CD4-positive, alpha-beta memory T cell (primary cell): ENCODE data around the gene PPP1R12C. TPM values are rescaled to one million over a fixed set of nuclear protein-coding genes. Genes with fewer than 3 reads are reported as not detected.
A peak's percentile ranks its signal among the peaks of the same experiment; 100 is the strongest.
"Not testable (repeated sequence)": the region's sequence is repeated elsewhere in the genome, so short reads cannot be mapped to it uniquely, and the experiment has no call there.

Source experiments
- CTCF ChIA-PET: fragments of 350-600 bp; sonication (Branson Sonifier 250); formaldehyde crosslinking; loops from one replicate; lab custom pipeline; 2021; ENCODE audit warnings: inconsistent platforms; ENCODE audit not compliant: partially characterized antibody; lab: Charles Lee
- POLR2A ChIA-PET: fragments of 350-600 bp; sonication (Branson Sonifier 250); formaldehyde crosslinking; loops from one replicate; lab custom pipeline; 2021; ENCODE audit not compliant: partially characterized antibody; lab: Charles Lee
- DNase-seq, 5 donors: peaks; one replicate each; pipeline versions ENCODE4 v3.0.0 to v3.0.0-alpha.2; 2020 to 2022; ENCODE audit warnings: mixed read lengths in 1 of 5
- H3K27ac ChIP-seq: one replicate; pipeline ENCODE4 v1.7.0; 2013; ENCODE audit warnings: low read depth, low read length
- H3K27me3 ChIP-seq: 2 replicates; pipeline ENCODE4 v1.7.0; 2013; ENCODE audit warnings: mild to moderate bottlenecking, low read length, moderate library complexity; ENCODE audit not compliant: insufficient read depth
- H3K36me3 ChIP-seq: 2 replicates; pipeline ENCODE4 v1.7.0; 2013; ENCODE audit warnings: mild to moderate bottlenecking, low read length, moderate library complexity; ENCODE audit not compliant: insufficient read depth
- H3K4me1 ChIP-seq: 2 replicates; pipeline ENCODE4 v1.7.0; 2013; ENCODE audit warnings: mild to moderate bottlenecking, low read length, moderate library complexity; ENCODE audit not compliant: insufficient read depth
- H3K4me3 ChIP-seq, 2 donors: one replicate each; pipeline ENCODE4 v1.7.0; 2013; ENCODE audit warnings: low read length in 2 of 2, mild to moderate bottlenecking in 1 of 2
- H3K9me3 ChIP-seq, 2 donors: one replicate each; pipeline ENCODE4 v1.7.0; 2013; ENCODE audit warnings: low read length in 2 of 2, control low read depth in 1 of 2; ENCODE audit not compliant: control insufficient read depth in 1 of 2
- H3K27ac Mint-ChIP-seq, 7 donors: one replicate each; pipeline ENCODE4 v1.8.0; 2020 to 2021; ENCODE audit warnings: mixed read lengths in 7 of 7, mild to moderate bottlenecking in 6 of 7, inconsistent platforms in 3 of 7, moderate library complexity in 3 of 7
- H3K27me3 Mint-ChIP-seq, 2 donors: one replicate each; pipeline ENCODE4 v1.8.0; 2020 to 2021; ENCODE audit warnings: mixed read lengths in 2 of 2
- H3K36me3 Mint-ChIP-seq, 2 donors: one replicate each; pipeline ENCODE4 v1.8.0; 2020 to 2021; ENCODE audit warnings: mixed read lengths in 2 of 2, inconsistent platforms in 1 of 2, mild to moderate bottlenecking in 1 of 2
- H3K4me1 Mint-ChIP-seq, 4 donors: one replicate each; pipeline ENCODE4 v1.8.0; 2020 to 2021; ENCODE audit warnings: mixed read lengths in 4 of 4, mild to moderate bottlenecking in 1 of 4
- H3K4me3 Mint-ChIP-seq, 8 donors: one replicate each; pipeline ENCODE4 v1.8.0; 2020 to 2021; ENCODE audit warnings: mixed read lengths in 8 of 8, mild to moderate bottlenecking in 7 of 8, moderate library complexity in 6 of 8, inconsistent platforms in 3 of 8
- H3K9me3 Mint-ChIP-seq, 8 donors: one replicate each; pipeline ENCODE4 v1.8.0; 2020 to 2021; ENCODE audit warnings: mixed read lengths in 8 of 8, mild to moderate bottlenecking in 5 of 8, inconsistent platforms in 3 of 8, moderate library complexity in 1 of 8
- intact Hi-C: fragments of 100-400 bp; cut with micrococcal nuclease; formaldehyde crosslinking; loops from one replicate; pipeline ENCODE4 v1.15.1; 2023
- polyA plus RNA-seq, 2 donors: library from polyadenylated mRNA; unstranded; fragments of 300-500 nt; fragmentation: Illumina TruSeq; gene quantifications; one replicate each; pipeline ENCODE4 v1.2.3, GENCODE V29; 2021
- total RNA-seq, 2 experiments: library from RNA; stranded (reverse); gene quantifications; one replicate each; pipeline ENCODE4 v1.2.3, GENCODE V29; 2021

Gene PPP1R12C
- total and polyA plus RNA-seq, 4 experiments from 2014 or later = 1.4 to 165 (median 87.1) TPM

DNA sequence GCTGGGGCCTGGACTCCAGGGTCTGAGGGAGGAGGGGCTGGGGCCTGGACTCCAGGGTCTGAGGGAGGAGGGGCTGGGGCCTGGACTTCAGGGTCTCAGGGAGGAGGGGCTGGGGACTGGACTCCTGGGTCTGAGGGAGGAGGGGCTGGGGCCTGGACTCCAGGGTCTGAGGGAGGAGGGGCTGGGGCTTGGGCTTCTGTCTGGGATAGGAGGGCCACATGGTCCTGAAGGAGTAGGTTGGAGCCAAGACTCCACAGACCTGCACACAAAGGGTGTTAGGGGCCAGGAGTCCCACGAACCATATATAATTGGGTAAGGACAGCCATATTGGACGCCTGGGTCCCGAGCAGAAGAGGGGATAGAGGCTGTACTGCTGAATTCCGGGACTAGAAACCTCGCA lies 38.3 kb upstream of the PPP1R12C start:
- CTCF ChIA-PET, H3K4me3 ChIP-seq, intact Hi-C loops, H3K27ac ChIP-seq, H3K9me3 ChIP-seq, H3K36me3 Mint-ChIP-seq, H3K36me3 ChIP-seq, DNase-seq, H3K27me3 ChIP-seq, POLR2A ChIA-PET, H3K27ac Mint-ChIP-seq: not testable (repeated sequence)
- H3K9me3 Mint-ChIP-seq = peaks cover 0 to 11% (median 6%) of the 10 kb centered on the region in 8 donors
- peaks cover 13 to 35% (median 27%) of the 10 kb centered on the region in 4 donors for H3K4me1 Mint-ChIP-seq
- peaks cover 13% of the 10 kb centered on the region for H3K4me1 ChIP-seq
- H3K4me3 Mint-ChIP-seq = peak overlapping the region in 2 of 8 donors; percentile 31 to 59
- peaks cover 12 to 24% of the 10 kb centered on the region in 2 donors for H3K27me3 Mint-ChIP-seq

DNA sequence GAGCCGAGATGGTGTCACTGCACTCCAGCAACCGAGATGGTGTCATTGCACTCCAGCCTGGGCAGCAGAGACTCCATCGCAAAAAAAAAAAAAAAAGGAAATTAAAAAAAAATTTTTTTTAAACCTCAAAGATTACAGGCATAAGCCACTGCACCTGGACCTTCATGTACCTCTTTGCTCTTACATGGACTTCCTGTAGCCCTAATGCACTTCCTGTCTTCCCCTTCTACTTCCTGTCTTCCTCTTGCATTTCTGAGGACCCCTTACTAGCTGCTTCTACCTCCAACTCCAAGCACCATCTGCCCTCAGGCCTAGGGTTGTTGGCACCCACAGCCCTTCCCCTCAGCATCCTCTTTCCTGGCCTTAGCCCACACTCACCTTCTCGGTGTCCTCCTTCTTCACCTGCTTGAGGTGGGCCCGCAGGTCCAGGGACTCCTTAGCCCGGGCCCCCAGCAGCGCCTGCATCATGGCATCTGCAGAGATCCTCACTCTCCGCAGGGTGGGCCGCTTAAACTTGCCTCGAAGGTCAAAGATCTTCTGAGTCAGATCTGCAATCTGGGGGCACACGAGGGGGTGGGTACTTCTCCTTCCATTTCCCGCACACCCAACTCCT lies 36.3 kb upstream of the PPP1R12C start:
- H3K4me1 ChIP-seq = peaks cover 13% of the 10 kb centered on the region
- Mint-ChIP-seq H3K36me3 (no peaks in the 10 kb centered on the region), H3K9me3 (peaks cover 0 to 11% (median 5%) of the 10 kb centered on the region in 8 donors), H3K27ac (peak overlapping the region in 2 of 7 donors; percentile 42 to 74), H3K4me3 (peak overlapping the region in 5 of 8 donors; percentile 17 to 59 (median 46)), H3K27me3 (peaks cover 11 to 24% of the 10 kb centered on the region in 2 donors), H3K4me1 (peaks cover 16 to 35% (median 23%) of the 10 kb centered on the region in 4 donors)
- peaks cover 6% of the 10 kb centered on the region for H3K27me3 ChIP-seq
- no peaks in the 10 kb centered on the region for H3K36me3 ChIP-seq
- POLR2A ChIA-PET = no interaction called here
- CTCF ChIA-PET = interaction anchor here (0.6 to 1.2 kb wide), 3 partner anchors 13 to 471 kb away, joined by 3 read pairs; partner anchors contain the start of gene ZNF784
- H3K27ac ChIP-seq = no peak overlapping the region
- H3K9me3 ChIP-seq = peaks cover 0 to 5% of the 10 kb centered on the region in 2 donors
- DNase-seq = no peak
- intact Hi-C loops = no loop called here
- no peak overlapping the region for H3K4me3 ChIP-seq

DNA sequence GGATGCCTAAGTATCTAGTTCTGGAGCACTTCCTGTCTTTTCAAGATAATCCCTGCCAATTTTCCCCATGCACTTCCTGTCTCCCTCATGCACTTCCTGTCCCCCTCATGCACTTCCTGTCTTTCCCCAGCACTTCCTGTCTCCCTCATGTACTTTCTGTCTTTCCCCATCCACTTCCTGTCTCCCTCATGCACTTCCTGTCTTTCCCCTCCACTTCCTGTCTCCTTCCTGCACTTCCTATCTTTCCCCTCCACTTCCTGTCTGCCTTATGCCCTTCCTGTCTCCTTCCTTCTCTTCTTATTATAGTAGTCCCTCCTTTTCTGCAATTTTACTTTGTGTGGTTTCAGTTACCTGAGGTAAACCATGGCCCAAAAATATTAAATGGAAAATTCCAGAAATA lies 34.6 kb upstream of the PPP1R12C start:
- Mint-ChIP-seq H3K9me3 (peaks cover 0 to 11% (median 5%) of the 10 kb centered on the region in 8 donors), H3K27ac (peak overlapping the region; percentile 51 to 90 (median 79)), H3K4me3 (peak overlapping the region in 2 of 8 donors; percentile 29 to 45), H3K27me3 (peaks cover 13 to 22% of the 10 kb centered on the region in 2 donors), H3K36me3 (no peaks in the 10 kb centered on the region), H3K4me1 (peaks cover 16 to 35% (median 23%) of the 10 kb centered on the region in 4 donors)
- Histone ChIP-seq H3K9me3 (peaks cover 0 to 5% of the 10 kb centered on the region in 2 donors), H3K27me3 (peaks cover 6% of the 10 kb centered on the region), H3K4me1 (peaks cover 13% of the 10 kb centered on the region), H3K4me3 (no peak overlapping the region), H3K36me3 (no peaks in the 10 kb centered on the region), H3K27ac (no peak overlapping the region)
- CTCF ChIA-PET = interaction anchor here (2.8 kb wide), 1 partner anchor 11 kb away, joined by 13 read pairs; no protein-coding TSS in a partner anchor
- POLR2A ChIA-PET = no interaction called here
- intact Hi-C loops = no loop called here
- no peak for DNase-seq

DNA sequence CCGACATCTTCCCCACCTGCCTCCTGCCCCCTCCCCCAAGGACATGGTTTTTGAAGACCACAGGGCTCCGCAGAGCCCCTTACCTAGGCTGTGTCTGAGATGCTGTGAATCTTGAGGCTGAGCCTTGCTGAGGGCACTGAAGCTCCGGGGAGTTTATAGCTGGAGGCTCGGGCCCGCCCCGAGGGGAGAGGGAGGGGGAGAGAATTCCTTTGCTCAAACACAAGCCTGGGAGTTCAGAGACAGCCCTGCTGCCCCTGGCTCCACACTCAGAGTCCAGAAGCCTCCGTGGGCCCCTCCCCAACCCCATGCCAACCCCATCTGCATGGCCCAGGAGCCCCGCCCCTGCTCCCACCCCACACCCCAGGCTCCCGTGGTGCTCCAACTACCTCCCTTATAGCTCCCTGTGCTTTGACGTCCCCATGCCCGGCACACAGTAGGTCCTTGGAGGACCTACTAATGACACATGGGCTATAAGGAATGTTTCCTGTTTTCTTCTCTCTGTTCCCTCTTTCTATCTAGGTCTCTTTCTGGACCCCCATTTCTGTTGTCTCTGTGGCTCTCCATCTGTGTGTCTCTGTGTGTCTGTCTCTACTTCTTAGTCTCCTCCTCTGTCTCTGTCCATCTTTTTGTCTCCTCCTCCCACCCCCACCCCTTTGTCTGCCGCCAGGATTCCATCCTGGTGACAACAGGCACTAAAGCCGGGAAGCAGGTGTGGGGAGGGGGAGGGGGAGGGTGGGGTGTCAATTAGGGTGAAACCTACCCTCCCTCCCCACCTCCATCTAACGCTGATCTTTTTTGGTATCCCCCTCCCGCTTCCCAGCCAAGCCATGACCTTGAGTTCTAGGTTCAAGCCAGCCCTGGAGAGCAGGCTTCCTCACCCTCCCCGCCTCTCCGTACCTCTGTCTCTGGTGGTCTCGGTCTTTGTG lies 31.9 kb upstream of the PPP1R12C start, which contains the start of gene TNNT1:
TNNT1 (minus strand) TSS at position 129 of the 926 bp plus-strand sequence. CDS start 2,049 bp downstream, outside the sequence.
- Mint-ChIP-seq H3K36me3 (no peaks in the 10 kb centered on the region), H3K27me3 (peaks cover 20 to 34% of the 10 kb centered on the region in 2 donors), H3K4me1 (peaks cover 15 to 27% (median 21%) of the 10 kb centered on the region in 4 donors), H3K27ac (no peak within 1 kb of the TSS), H3K4me3 (no peak within 1 kb of the TSS), H3K9me3 (peaks cover 0 to 11% (median 5%) of the 10 kb centered on the region in 8 donors)
- Histone ChIP-seq H3K27ac (no peak within 1 kb of the TSS), H3K9me3 (peaks cover 0 to 5% of the 10 kb centered on the region in 2 donors), H3K4me3 (no peak within 1 kb of the TSS), H3K27me3 (peaks cover 13% of the 10 kb centered on the region), H3K4me1 (peaks cover 7% of the 10 kb centered on the region), H3K36me3 (no peaks in the 10 kb centered on the region)
- intact Hi-C loops = no loop called here
- no peak for DNase-seq
- POLR2A ChIA-PET = no interaction called here
- CTCF ChIA-PET = interaction anchor here (1.2 kb wide), 1 partner anchor 9 kb away, joined by 3 read pairs; no protein-coding TSS in a partner anchor

DNA sequence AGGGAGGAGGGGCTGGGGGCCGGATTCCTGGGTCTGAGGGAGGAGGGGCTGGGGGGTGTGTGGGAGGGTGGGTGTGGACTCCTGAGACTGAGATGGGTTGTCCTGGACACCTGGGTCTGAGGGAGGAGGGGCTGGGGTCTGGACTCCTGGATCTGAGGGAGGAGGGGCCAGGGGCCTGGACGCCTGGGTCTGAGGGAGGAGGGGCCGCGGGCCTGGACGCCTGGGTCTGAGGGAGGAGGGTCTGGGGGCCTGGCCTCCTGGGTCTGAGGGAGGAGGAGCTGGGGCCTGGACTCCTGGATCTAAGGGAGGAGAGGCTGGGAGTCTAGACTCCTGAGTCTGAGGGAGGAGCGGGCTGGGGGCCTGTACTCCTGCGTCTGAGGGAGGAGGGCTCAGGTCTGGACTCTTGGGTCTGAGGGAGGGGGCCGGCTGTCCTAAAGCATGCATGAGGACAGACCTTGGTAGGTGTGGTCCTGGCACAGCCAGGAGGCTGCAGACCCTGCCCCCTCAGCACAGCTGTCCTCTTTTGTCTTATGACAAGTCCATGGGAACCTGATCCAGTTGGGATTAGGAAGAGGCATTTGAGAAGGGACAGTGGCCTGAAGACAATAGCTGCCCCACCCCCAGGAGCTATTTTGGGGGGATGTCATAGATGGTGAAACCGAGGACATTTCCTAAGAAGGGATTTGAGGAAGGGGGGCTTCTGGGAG lies 30.3 kb upstream of the PPP1R12C start:
- Histone ChIP-seq H3K9me3 (peaks cover 0 to 5% of the 10 kb centered on the region in 2 donors), H3K4me1 (peaks cover 3% of the 10 kb centered on the region), H3K27me3 (peaks cover 14% of the 10 kb centered on the region), H3K27ac (no peak overlapping the region), H3K36me3 (no peaks in the 10 kb centered on the region), H3K4me3 (no peak overlapping the region)
- Mint-ChIP-seq H3K27ac (no peak overlapping the region), H3K9me3 (peaks cover 0 to 11% (median 3%) of the 10 kb centered on the region in 8 donors), H3K4me1 (peaks cover 8 to 18% (median 13%) of the 10 kb centered on the region in 4 donors), H3K36me3 (no peaks in the 10 kb centered on the region), H3K27me3 (peaks cover 28 to 45% of the 10 kb centered on the region in 2 donors), H3K4me3 (no peak overlapping the region)
- intact Hi-C loops = no loop called here
- POLR2A ChIA-PET = no interaction called here
- DNase-seq = no peak
- CTCF ChIA-PET = interaction anchor here (1.5 kb wide), 1 partner anchor 356 kb away, joined by 4 read pairs; no protein-coding TSS in a partner anchor

DNA sequence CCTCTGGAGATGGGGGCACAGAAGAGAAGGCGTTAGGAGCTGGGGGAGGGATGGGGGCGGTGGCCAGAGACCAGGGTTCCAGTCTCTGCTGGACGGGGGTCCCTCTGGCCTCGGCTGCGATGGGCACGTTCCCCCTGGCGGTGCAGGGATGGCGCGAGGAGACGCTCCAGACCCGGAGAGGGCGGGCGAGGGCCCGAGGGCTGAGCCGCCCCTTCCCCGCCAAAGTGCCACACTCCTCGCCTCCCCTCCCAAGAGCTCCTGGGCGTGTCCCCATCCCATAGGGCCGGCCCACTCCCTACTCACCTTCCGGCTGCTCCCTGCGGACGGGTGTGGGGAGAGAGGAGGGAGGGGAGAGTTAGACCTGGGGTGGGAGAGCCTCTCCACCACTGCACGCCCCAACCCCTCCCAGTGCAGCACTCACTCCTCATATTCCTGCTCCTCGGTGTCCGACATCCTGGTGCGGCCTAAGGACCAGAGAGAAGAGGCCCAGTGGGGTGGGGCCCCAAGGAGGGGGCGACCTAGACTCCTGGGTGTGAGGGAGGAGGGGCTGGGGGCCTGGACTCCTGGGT lies 29.4 kb upstream of the PPP1R12C start:
- Mint-ChIP-seq H3K36me3 (no peaks in the 10 kb centered on the region), H3K4me1 (peaks cover 4 to 12% (median 8%) of the 10 kb centered on the region in 4 donors), H3K27ac (no peak overlapping the region), H3K4me3 (no peak overlapping the region), H3K9me3 (peaks cover 0 to 5% (median under 1%) of the 10 kb centered on the region in 8 donors), H3K27me3 (peaks cover 28 to 45% of the 10 kb centered on the region in 2 donors)
- ChIA-PET POLR2A (no interaction called here), CTCF (interaction anchor here (1.5 kb wide), 1 partner anchor 357 kb away, joined by 4 read pairs; no protein-coding TSS in a partner anchor)
- Histone ChIP-seq H3K4me1 (peaks cover 3% of the 10 kb centered on the region), H3K9me3 (peaks cover 0 to under 1% of the 10 kb centered on the region in 2 donors), H3K36me3 (no peaks in the 10 kb centered on the region), H3K27me3 (peaks cover 16% of the 10 kb centered on the region), H3K4me3 (no peak overlapping the region), H3K27ac (no peak overlapping the region)
- DNase-seq = no peak
- intact Hi-C loops = no loop called here
